Subcutaneous abdominal adipose tissue (tissue), 5 donors: Measurements from ENCODE around the gene COL18A1.

Experiments
- H3K27ac ChIP-seq: one replicate; pipeline ENCODE4 v1.7.0; 2013; ENCODE audit warnings: low read depth, mild to moderate bottlenecking, inconsistent platforms, low read length, moderate library complexity
- H3K27me3 ChIP-seq, 5 donors: one replicate each; pipeline ENCODE4 v1.7.0; 2013; ENCODE audit warnings: low read length in 5 of 5, inconsistent platforms in 1 of 5; ENCODE audit not compliant: control insufficient read depth in 5 of 5, insufficient read depth in 4 of 5
- H3K36me3 ChIP-seq, 5 donors: one replicate each; pipeline ENCODE4 v1.7.0; 2013; ENCODE audit warnings: low read length in 5 of 5; ENCODE audit not compliant: control insufficient read depth in 5 of 5, insufficient read depth in 5 of 5
- H3K4me1 ChIP-seq, 5 donors: one replicate each; pipeline ENCODE4 v1.7.0; 2013; ENCODE audit warnings: low read length in 5 of 5, mild to moderate bottlenecking in 3 of 5, moderate library complexity in 1 of 5; ENCODE audit not compliant: control insufficient read depth in 5 of 5, insufficient read depth in 5 of 5
- H3K4me3 ChIP-seq, 5 donors: one replicate each; pipeline ENCODE4 v1.7.0; 2013; ENCODE audit warnings: low read length in 5 of 5, low read depth in 1 of 5
- H3K9ac ChIP-seq, 5 donors: one replicate each; pipeline ENCODE4 v1.7.0; 2013; ENCODE audit warnings: low read length in 5 of 5, mild to moderate bottlenecking in 4 of 5, moderate library complexity in 3 of 5
- H3K9me3 ChIP-seq, 5 donors: one replicate each; pipeline ENCODE4 v1.7.0; 2013; ENCODE audit warnings: low read length in 5 of 5; ENCODE audit not compliant: control insufficient read depth in 5 of 5
- donor health status: healthy.
- donor health status: healthy.
- donor health status: healthy.
- donor health status: healthy.
- donor health status: healthy.

COL18A1 gene

DNA sequence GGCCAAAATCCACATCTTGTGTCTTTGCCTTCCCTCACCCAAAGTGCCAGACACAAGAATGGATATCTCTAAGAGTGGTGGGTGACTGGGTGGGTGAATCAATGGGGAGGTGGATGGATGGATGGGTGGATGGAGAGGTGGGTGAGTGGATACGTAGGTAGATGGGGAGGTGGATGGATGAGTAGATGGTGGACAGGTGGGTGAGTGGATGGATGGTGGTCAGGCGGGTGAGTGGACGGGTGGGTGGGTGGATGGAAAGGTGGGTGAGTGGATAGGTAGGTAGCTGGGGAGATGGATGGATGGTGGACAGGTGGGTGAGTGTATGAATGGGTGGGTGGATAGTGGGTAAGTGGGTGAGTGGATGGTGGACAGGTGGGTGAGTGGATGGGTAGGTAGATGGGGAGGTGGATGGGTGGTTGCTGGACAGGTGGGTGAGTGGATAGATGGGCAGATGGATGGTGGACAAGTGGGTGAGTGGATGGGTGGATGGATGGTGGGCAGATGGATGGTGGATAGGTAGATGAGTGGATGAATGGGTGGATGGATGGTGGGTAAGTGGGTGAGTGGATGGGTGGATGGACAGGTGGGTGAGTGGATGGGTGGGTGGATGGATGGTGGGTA, 103.0 kb downstream of the COL18A1 start:
- Histone ChIP-seq H3K9ac (no peak overlapping the region), H3K9me3 (no peaks in the 10 kb centered on the region), H3K27me3 (no peaks in the 10 kb centered on the region), H3K27ac (no peak overlapping the region), H3K4me3 (no peak overlapping the region), H3K4me1 (no peaks in the 10 kb centered on the region), H3K36me3 (peaks cover 0 to 46% (median 29%) of the 10 kb centered on the region in 5 donors)

DNA sequence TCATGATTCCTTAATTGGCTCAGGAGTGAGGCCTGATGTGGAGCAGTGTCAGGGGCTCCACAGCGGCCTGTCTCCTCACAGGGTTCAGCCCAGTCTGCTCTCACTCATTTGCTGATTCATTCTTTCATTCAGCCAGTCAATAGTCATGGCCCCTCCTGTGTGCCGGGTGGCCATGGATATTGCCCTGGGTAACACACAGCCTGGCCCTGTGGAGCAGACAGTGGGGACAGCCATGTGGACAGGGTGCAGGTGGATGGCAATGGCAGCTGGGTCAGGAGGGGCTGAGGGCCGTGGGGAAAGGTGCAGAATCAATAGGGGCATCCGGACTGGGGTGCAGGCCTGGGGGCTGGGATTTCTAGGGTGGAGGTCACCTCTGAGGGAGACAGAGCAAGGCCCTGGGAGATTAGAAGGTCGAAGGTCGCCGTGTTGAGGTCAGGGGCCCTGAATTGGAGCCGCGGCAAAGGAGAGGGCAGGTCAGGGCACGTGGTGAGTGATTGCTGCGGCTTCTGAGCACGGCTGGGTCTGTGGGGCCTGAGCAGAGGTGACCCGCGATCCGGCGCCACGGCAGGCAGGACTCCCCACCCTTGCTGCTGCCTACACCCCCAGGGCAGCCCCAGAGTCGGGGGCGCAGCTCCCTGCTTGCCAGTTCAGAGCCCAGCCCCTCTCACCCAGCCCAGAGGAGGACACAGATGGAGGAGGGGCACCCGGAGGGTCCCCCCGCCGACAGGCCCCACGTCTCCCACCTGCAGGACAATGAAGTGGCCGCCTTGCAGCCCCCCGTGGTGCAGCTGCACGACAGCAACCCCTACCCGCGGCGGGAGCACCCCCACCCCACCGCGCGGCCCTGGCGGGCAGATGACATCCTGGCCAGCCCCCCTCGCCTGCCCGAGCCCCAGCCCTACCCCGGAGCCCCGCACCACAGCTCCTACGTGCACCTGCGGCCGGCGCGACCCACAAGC, 103.9 kb downstream of the COL18A1 start:
- Histone ChIP-seq H3K4me3 (no peak overlapping the region), H3K36me3 (peaks cover 0 to 55% (median 38%) of the 10 kb centered on the region in 5 donors), H3K9ac (no peak overlapping the region), H3K4me1 (no peaks in the 10 kb centered on the region), H3K27ac (no peak overlapping the region), H3K9me3 (no peaks in the 10 kb centered on the region), H3K27me3 (no peaks in the 10 kb centered on the region)

DNA sequence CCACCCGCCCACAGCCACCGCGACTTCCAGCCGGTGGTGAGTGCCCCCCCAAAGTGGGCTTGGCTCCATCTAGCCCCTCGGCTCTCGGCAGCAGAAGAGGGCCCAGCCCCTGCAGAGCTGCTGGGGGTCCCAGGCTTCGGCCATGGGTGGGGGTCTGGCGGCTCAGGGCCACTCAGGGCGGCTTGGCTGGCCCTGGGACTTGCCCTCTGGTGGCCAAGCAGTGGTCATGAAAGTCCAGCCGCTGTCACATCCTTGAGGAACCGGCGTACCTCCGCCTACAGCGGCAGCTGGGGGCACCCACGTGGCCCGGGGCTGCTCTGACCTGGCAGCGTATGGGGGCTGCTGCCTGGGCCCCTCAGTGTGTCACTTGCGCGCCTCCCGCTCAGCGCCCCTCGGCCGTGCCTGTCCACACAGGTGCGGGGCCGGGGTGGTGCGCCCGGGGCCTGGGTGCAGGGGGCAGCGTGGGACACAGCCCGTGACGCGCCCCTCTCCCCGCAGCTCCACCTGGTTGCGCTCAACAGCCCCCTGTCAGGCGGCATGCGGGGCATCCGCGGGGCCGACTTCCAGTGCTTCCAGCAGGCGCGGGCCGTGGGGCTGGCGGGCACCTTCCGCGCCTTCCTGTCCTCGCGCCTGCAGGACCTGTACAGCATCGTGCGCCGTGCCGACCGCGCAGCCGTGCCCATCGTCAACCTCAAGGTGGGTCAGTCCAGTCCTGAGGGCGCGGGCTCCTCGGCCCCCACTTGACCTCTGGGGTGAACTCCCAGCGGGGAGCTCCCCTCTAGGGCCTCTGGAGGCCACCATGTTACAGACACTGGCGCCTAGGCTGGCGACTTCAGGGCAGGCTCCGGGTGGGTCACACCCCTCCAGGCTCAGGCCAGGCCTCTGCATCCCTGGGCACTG, 104.9 kb downstream of the COL18A1 start:
- H3K9me3 ChIP-seq = no peaks in the 10 kb centered on the region
- no peak overlapping the region for H3K9ac ChIP-seq
- H3K36me3 ChIP-seq = peaks cover 0 to 64% (median 43%) of the 10 kb centered on the region in 5 donors
- no peak overlapping the region for H3K4me3 ChIP-seq
- no peak overlapping the region for H3K27ac ChIP-seq
- no peaks in the 10 kb centered on the region for H3K27me3 ChIP-seq
- no peaks in the 10 kb centered on the region for H3K4me1 ChIP-seq

DNA sequence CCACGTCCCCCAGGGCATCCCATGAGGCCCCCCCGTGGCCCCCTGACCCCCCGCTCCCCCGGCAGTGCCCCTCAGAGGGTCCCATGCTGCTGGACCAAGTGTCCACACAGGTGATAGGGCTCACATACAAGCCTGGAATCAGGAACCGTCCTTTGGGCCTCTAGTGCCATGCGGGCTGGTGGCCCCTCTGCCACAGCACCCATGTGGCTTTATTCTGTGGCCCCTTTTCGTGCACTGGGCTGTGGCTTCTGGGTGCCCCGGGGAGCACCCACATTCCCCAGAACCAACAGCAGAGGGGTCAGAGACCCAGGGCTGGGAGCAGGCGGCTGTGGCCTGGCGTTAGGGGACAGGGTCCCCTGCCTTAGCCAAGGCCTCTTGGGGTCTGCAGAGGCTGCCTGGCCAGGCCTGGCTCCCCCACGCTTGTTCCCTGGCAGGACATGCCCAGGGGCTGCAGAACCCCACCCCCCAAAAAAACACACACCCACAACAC, 105.5 kb downstream of the COL18A1 start:
- Histone ChIP-seq H3K9ac (no peak overlapping the region), H3K4me3 (no peak overlapping the region), H3K4me1 (no peaks in the 10 kb centered on the region), H3K9me3 (no peaks in the 10 kb centered on the region), H3K36me3 (peaks cover 0 to 71% (median 47%) of the 10 kb centered on the region in 5 donors), H3K27me3 (no peaks in the 10 kb centered on the region), H3K27ac (no peak overlapping the region)

DNA sequence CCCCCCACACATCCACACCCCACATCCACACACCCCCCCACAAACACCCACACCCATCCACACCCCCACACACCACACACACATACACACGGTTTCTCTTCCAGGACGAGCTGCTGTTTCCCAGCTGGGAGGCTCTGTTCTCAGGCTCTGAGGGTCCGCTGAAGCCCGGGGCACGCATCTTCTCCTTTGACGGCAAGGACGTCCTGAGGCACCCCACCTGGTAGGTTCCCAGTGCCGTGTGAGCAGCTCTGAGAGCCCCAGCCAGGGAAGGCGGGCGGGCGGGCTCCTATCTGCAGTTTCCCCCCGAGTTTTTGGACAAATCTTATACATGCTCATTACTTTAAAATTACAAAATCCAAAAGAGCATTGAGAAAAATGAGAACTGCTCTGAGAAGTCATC, 106.0 kb downstream of the COL18A1 start:
- Histone ChIP-seq H3K9ac (no peak overlapping the region), H3K27me3 (no peaks in the 10 kb centered on the region), H3K4me1 (no peaks in the 10 kb centered on the region), H3K36me3 (peaks cover 0 to 72% (median 50%) of the 10 kb centered on the region in 5 donors), H3K27ac (no peak overlapping the region), H3K4me3 (no peak overlapping the region), H3K9me3 (no peaks in the 10 kb centered on the region)

DNA sequence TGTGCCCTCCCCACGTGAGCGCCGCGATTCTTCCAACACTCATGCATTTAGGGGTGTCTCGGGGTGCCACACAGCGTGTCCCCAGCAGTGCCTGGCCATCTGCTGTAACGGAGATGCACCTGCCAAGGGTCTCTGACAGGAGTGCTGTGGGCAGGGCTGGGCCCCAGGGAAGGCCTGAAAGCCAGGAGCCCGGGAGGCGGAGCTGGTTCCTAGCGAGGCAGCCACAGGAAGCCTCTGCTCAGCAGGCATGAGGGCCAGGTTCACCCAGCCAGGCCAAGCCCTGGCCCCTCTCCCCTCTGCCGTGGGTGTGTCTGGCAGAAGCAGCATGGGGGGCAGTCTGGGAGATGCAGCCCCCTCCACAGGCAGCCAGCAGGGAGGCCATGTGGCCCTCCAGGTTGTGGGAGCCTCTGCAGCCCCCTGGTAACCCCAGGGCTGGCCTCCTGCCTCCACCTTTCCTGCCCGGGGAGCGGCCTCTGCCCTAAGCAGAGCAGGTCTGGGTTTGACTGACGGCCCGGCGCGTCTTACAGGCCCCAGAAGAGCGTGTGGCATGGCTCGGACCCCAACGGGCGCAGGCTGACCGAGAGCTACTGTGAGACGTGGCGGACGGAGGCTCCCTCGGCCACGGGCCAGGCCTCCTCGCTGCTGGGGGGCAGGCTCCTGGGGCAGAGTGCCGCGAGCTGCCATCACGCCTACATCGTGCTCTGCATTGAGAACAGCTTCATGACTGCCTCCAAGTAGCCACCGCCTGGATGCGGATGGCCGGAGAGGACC, 106.9 kb downstream of the COL18A1 start:
- Histone ChIP-seq H3K27me3 (no peaks in the 10 kb centered on the region), H3K27ac (no peak overlapping the region), H3K9me3 (no peaks in the 10 kb centered on the region), H3K9ac (no peak overlapping the region), H3K4me3 (no peak overlapping the region), H3K36me3 (peaks cover 0 to 74% (median 51%) of the 10 kb centered on the region in 5 donors), H3K4me1 (no peaks in the 10 kb centered on the region)

DNA sequence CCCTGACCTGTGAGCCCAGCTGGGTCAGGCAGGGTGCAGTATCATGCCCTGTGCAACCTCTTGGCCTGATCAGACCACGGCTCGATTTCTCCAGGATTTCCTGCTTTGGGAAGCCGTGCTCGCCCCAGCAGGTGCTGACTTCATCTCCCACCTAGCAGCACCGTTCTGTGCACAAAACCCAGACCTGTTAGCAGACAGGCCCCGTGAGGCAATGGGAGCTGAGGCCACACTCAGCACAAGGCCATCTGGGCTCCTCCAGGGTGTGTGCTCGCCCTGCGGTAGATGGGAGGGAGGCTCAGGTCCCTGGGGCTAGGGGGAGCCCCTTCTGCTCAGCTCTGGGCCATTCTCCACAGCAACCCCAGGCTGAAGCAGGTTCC, 107.6 kb downstream of the COL18A1 start:
- Histone ChIP-seq H3K4me1 (no peaks in the 10 kb centered on the region), H3K36me3 (peaks cover 0 to 71% (median 49%) of the 10 kb centered on the region in 5 donors), H3K9me3 (no peaks in the 10 kb centered on the region), H3K27ac (no peak overlapping the region), H3K9ac (no peak overlapping the region), H3K4me3 (no peak overlapping the region), H3K27me3 (no peaks in the 10 kb centered on the region)

DNA sequence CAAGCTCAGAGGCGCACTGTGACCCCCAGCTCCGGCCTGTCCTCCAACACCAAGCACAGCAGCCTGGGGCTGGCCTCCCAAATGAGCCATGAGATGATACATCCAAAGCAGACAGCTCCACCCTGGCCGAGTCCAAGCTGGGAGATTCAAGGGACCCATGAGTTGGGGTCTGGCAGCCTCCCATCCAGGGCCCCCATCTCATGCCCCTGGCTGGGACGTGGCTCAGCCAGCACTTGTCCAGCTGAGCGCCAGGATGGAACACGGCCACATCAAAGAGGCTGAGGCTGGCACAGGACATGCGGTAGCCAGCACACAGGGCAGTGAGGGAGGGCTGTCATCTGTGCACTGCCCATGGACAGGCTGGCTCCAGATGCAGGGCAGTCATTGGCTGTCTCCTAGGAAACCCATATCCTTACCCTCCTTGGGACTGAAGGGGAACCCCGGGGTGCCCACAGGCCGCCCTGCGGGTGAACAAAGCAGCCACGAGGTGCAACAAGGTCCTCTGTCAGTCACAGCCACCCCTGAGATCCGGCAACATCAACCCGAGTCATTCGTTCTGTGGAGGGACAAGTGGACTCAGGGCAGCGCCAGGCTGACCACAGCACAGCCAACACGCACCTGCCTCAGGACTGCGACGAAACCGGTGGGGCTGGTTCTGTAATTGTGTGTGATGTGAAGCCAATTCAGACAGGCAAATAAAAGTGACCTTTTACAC, 108.2 kb downstream of the COL18A1 start:
- no peak overlapping the region for H3K9ac ChIP-seq
- H3K4me3 ChIP-seq = no peak overlapping the region
- H3K36me3 ChIP-seq = peaks cover under 1 to 70% (median 47%) of the 10 kb centered on the region in 5 donors
- H3K27me3 ChIP-seq = no peaks in the 10 kb centered on the region
- no peaks in the 10 kb centered on the region for H3K4me1 ChIP-seq
- H3K9me3 ChIP-seq = peaks cover 0 to under 1% (median 0%) of the 10 kb centered on the region in 5 donors
- H3K27ac ChIP-seq = no peak overlapping the region
